Kidney (tissue), 14 donors: ENCODE results near the gene NPL. TPM values are rescaled to one million over a fixed set of nuclear protein-coding genes. Genes with fewer than 3 reads are reported as not detected.

Experiments
- DNase-seq, 5 donors: peaks; one replicate each; pipeline ENCODE4 v3.0.0-alpha.2; 2013 to 2020
- FAIRE-seq: peaks from 2 replicates; lab custom pipeline; 2012; peaks lifted over from hg19 to GRCh38; lab: Jason Lieb, UNC
- H3K27ac ChIP-seq, 2 donors: one replicate each; pipeline ENCODE4 v1.7.0; 2013; ENCODE audit warnings: low read depth in 2 of 2, low read length in 2 of 2, inconsistent platforms in 1 of 2
- H3K27me3 ChIP-seq: one replicate; pipeline ENCODE4 v1.7.1; 2013; ENCODE audit warnings: low read length, inconsistent platforms; ENCODE audit not compliant: control insufficient read depth, insufficient read depth
- H3K36me3 ChIP-seq, 3 donors: one replicate each; pipeline versions ENCODE4 v1.7.0 to v1.7.1; 2013; ENCODE audit warnings: low read length in 3 of 3, control low read depth in 1 of 3, inconsistent platforms in 1 of 3; ENCODE audit not compliant: insufficient read depth in 3 of 3, control insufficient read depth in 2 of 3
- H3K4me1 ChIP-seq, 3 donors: one replicate each; pipeline versions ENCODE4 v1.7.0 to v1.7.1; 2013; ENCODE audit warnings: low read length in 3 of 3, inconsistent platforms in 1 of 3, low read depth in 1 of 3; ENCODE audit not compliant: control insufficient read depth in 2 of 3, insufficient read depth in 2 of 3
- H3K4me3 ChIP-seq, 3 donors: one replicate each; pipeline versions ENCODE4 v1.7.0 to v1.8.1; 2013; ENCODE audit warnings: low read length in 3 of 3, control low read depth in 1 of 3, inconsistent platforms in 1 of 3
- H3K9ac ChIP-seq, 3 donors: one replicate each; pipeline versions ENCODE4 v1.7.0 to v1.7.1; 2013; ENCODE audit warnings: low read length in 3 of 3, control low read depth in 1 of 3, inconsistent platforms in 1 of 3
- H3K9me3 ChIP-seq, 3 donors: one replicate each; pipeline versions ENCODE4 v1.7.0 to v1.7.1; 2013; ENCODE audit warnings: low read length in 3 of 3, control low read depth in 1 of 3, inconsistent platforms in 1 of 3; ENCODE audit not compliant: control insufficient read depth in 2 of 3, insufficient read depth in 1 of 3
- CTCF ChIP-seq: IDR thresholded peaks from 3 replicates; pipeline ENCODE4 v1.5.1; 2012; ENCODE audit warnings: mild to moderate bottlenecking, moderate library complexity, borderline replicate concordance; ENCODE audit not compliant: insufficient read depth; ENCODE audit errors: extremely low read depth
- intact Hi-C: fragments of 100-400 bp; cut with DNase I; formaldehyde crosslinking; loops from one replicate; pipeline ENCODE4 v1.11.1; 2022
- polyA plus RNA-seq: library from polyadenylated mRNA; stranded (reverse); fragments of 350-450 nt; fragmentation: Illumina TruSeq; extraction: RNeasy Lipid Tissue Mini Kit (QIAGEN cat#74804); gene quantifications from one replicate; pipeline ENCODE4 v1.2.3, GENCODE V29; 2014; ENCODE audit warnings: low read depth, low replicate concordance; ENCODE audit not compliant: insufficient read depth
- total RNA-seq: library from RNA; stranded (reverse); fragmentation: NEBNext Ultra II Directional; extraction: Animal tissue kit (Norgen Biotek cat#: 25700); gene quantifications from one replicate; pipeline ENCODE4 v1.2.1, GENCODE V29; 2021
- donor health status: control.
- donor health status: control.
- donor health status: control.
- donor health status: control.
- donor health status: control.
- donor health status: DM: yes; HTN: yes; CAD: no.
- donor health status: Normal renal cell carcinoma (clear cell type).

NPL gene
- total and polyA plus RNA-seq, 2 donors from 2014 or later, result 15.7 to 69.4 TPM

DNA sequence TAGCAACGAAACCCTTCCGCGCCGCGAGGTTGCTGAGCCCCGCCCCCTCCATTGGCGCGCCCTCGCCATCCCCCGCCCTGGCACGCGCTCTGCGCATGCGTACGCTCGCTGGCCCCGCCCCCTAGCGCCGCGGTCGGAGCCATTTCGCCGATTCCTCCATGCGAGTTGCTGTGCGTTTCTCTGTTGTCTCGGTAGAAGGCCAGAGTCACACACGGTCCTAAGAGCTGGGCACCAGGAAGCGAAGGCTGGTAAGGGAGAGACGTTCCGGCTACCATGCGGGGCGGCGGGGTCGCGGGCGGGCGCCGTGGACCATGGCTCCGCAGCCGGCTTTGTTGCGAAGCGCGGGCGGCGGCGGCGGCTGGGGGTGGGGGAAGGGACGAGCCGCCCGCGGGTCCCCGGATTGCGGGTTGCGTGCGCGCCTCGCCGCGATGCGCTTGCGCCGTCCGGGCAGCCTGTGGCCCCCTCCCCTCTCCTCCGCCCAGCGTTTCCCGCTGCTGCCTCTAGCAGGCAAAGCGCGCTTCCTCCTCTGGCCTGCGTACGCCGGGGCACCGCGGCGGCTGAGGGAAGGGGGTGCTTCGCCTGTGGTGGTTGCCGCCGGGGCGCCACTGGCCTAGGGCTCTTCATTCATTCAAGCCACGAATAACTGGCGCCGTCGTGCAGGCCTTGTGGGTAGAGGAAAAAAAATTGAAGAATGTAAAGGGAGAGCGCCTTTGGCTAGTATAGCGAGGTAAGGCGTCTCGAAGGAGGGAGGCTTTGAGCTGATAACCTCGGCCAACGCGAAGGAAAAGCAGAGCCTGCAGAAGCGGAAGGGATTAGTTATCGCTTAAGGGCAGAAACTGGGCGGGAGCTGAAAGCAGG is 49.9 kb downstream of the NPL start, which contains the start of gene DHX9:
DHX9 (plus strand) TSS at position 139 of the 858 bp plus-strand sequence. CDS start 3,220 bp downstream, outside the sequence.
- Histone ChIP-seq H3K27me3 (no peaks in the 10 kb centered on the region), H3K27ac (peak within 1 kb of the TSS; percentile 96 to 97), H3K9ac (peak within 1 kb of the TSS; percentile 44 to 97 (median 80)), H3K9me3 (no peaks in the 10 kb centered on the region), H3K36me3 (peaks cover 2 to 6% (median 3%) of the 10 kb centered on the region in 3 donors), H3K4me3 (peak within 1 kb of the TSS; percentile 73 to 93 (median 87)), H3K4me1 (peaks cover 6 to 18% (median 11%) of the 10 kb centered on the region in 3 donors)
- TF ChIP-seq CTCF, result peak; percentile 10
- intact Hi-C loops, result no loop called here
- DNase-seq (peak; percentile 94 to 98 (median 96)), FAIRE-seq (no peak)

GRCh38 chr1:182841368-182841988 is 51.9 kb downstream of the NPL start:
- Histone ChIP-seq H3K27ac (peak overlapping the region; percentile 52 to 53), H3K9ac (peak overlapping the region in 1 of 3 donors; percentile 1), H3K4me1 (peaks cover 6 to 21% (median 11%) of the 10 kb centered on the region in 3 donors), H3K4me3 (peak overlapping the region; percentile 44 to 87 (median 61)), H3K9me3 (no peaks in the 10 kb centered on the region), H3K36me3 (peaks cover 5 to 19% (median 8%) of the 10 kb centered on the region in 3 donors), H3K27me3 (no peaks in the 10 kb centered on the region)
- DNase-seq (peak in 3 of 5 donors; percentile 28 to 83 (median 76)), FAIRE-seq (peak; percentile 71)
- no peak for TF ChIP-seq CTCF
- intact Hi-C loops, result no loop called here

DNA sequence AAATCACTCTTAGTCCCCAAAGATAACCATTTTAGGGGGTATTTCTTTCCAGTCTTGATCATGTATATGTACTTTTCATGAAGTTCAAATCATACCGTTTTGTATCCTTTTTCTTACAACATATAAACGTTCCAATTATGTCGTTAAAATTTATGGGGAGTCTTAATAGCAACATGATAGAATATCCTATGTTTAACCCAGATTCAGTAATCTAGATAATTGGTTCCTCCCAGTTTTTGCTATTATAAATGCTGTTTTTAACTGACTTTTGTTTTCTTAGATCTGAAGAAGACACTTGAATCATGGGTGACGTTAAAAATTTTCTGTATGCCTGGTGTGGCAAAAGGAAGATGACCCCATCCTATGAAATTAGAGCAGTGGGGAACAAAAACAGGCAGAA is 52.7 kb downstream of the NPL start:
- H3K27ac ChIP-seq, result no peak overlapping the region
- no peak overlapping the region for H3K4me3 ChIP-seq
- peaks cover 5 to 24% (median 8%) of the 10 kb centered on the region in 3 donors for H3K36me3 ChIP-seq
- peaks cover 6 to 21% (median 11%) of the 10 kb centered on the region in 3 donors for H3K4me1 ChIP-seq
- intact Hi-C loops, result no loop called here
- no peaks in the 10 kb centered on the region for H3K9me3 ChIP-seq
- no peak for TF ChIP-seq CTCF
- H3K27me3 ChIP-seq, result no peaks in the 10 kb centered on the region
- FAIRE-seq, result no peak
- DNase-seq, result no peak
- no peak overlapping the region for H3K9ac ChIP-seq
